Activated T-cell treated with anti-CD3 and anti-CD28 coated beads for 24 hours (primary cell): Measurements from ENCODE around the gene ISL2.

Experiments
- DNase-seq: peaks from one replicate; pipeline ENCODE4 v3.0.0-alpha.2; 2020; ENCODE audit warnings: low read depth

The ISL2 gene

DNA sequence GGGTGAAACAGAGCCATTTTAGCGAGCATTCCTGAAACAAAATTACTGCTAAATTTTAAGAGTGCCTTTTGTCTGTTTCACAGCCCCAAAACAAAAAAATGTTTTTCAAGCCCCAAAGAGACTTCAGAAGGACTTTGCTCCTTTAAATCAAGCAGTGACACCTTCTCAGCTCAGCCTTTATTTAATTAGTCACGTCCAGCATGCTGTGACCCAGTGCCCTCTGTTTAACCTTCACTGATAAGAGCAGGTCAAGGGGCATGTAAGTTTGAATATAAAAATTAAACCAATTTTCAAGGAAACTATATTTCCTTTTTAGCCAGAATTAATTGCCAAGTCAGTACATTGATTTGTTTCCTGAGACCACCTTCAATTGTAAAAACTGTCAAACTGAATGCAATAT, 40.6 kb downstream of the ISL2 start:
- DNase-seq = no peak

DNA sequence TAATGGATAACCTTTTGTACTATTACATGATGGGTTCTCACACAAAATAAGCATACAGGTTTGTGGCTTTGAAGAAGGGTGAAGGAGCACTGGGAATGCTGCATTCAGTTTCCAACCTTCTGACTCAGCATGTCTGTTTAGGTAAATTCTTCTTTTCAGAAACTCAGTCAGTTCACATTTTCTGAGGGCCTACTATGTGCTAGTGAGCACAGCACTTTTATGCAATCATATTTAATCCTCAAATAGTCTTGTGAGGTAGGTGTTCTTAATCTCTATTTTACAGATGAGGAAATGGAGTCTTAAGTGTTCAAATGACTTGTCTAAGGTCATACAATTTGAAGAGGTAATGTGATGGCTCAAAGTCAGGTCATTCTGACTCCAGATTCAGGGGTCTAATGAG, 41.2 kb downstream of the ISL2 start:
- DNase-seq = no peak

DNA sequence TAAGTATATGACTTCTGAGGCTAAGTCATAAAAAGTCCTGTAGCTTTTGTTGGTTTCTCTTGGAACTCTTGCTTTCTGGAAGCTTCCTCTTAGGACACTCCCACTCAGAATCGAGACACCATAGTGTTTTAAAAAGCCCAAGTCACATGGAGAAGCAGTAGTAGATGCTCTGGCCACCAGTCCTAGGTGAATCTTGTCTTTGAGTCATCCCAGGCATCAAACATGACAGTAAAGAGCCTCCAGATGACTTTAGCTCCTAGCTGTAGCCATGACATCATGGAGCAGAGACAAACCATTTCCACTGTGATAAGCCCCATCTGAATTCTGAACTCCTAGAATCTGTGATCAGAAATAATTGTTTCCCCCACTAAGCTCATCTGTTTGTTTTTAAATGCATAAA, 42.1 kb downstream of the ISL2 start:
- DNase-seq = no peak

DNA sequence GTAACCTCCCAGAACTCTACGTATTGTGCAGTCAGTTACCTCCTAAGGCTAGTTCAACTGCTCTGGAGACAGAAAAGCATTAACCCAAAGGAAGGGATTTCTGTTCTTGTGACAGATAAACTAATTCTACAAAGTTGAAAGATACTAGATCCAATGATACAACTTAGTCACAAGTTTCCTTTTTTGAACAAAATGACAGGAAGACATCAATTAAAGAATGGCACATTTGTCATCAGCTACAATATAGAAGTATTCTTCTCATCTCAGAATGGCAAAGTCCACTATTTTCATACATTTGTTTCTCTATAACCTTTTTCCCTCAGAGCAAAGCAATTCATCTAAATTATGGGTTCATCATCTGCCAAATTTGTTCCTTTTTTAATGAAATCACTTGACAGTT, 43.7 kb downstream of the ISL2 start:
- no peak for DNase-seq

DNA sequence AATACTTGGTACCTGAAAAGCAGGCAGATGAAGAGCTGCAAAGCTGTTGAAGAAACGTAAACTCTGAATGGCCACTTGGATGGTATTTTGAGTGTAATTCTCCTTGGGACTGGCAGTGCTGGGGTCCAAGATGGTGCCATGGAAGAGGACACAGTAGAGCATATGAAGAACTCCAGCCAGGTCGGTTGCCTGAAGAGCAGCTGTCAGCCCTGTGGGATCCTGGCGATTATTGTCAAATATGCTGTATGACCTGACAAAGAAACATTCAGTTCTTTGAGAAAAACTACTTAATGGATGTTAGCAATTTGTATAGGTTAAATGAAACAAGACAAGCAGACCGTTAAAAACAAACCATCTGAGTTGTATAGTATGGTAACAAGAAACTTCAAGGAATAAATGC, 44.8 kb downstream of the ISL2 start:
- DNase-seq = no peak

DNA sequence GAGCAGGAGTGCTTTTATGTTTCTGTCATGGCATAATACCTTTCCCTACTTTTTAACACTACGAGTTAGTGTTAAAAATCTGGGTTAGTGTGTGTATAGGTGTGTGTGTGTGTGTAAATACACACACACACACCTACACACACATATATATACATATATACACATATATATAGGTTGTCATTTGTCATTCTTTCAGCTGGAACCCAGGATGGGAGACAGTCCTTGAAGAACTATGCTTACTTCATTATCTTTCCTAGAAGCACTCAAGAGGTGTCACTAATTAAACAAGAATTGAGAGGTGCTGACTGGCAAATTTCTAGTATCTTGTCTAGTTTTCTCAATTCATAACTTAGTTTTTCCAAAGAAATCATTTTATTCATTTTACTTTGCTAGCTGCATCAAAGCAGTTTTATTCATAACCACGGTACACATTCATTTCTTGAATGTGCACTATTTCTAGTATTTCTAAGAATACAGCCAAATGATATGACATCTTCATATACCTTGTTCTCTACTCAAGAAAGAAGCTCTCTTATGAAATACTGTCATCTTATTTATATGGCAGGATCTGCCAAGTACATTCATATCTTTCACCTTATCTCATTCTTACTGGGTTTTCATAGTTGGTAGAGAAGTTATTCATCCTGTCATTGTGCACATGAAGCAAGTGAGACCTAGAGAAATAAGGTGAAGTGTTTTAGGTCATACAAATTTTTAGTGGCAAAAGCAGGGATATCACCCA, 46.6 kb downstream of the ISL2 start:
- DNase-seq = no peak

DNA sequence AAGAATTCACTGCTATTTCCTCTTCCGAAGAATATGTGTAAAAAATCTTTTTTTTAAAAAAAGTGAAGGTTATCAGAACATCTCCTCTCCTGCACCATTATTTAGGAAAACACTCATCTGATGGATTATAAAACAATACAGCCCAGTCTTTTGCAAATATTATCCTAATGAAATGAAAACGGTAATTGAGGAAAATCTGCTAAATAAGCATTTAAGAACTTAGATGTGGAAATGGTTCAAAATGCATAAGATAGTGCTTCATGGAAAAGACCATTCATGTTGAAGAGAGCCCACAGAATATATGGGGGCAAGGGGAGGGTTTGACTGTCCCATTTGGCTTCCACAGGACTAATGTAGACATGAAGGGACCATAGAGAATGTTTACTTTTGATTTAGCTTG, 47.8 kb downstream of the ISL2 start:
- DNase-seq = no peak

DNA sequence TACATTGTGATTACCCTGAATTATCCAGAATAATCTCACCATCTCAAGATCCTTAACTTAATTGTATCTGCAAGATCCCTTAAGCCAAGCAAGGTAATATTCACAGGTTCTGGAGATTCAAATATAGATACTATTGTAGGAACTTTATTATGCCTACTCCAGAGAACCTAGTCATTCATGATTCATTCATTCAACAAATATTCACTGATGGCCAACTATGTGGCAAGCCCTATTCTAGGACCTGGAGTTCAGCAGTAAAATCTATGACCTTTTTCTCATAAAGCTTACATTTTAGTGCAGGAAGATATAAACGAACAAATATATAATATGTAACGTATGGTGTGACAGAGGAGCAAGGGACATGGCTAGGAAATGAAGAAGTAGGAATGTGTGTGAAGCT, 49.6 kb downstream of the ISL2 start:
- no peak for DNase-seq

DNA sequence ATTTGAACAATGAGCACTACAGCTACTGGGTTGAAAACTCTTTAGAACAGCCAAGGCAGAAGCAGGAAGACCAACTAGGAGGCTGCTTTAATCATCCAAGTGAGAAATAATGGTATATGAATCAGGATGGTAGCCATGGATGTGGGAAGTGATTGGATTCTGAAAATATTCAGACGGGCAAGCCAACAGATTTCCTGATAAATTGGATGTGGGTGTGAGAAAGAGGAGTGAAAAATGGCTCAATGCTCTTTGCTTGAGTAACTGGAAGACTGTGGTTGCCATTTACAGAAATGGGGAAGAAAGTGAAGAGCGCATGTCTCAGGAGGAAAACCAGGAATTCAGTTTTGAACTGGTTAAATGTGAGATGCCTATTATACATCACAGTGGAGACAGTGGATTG, 50.4 kb downstream of the ISL2 start:
- no peak for DNase-seq

DNA sequence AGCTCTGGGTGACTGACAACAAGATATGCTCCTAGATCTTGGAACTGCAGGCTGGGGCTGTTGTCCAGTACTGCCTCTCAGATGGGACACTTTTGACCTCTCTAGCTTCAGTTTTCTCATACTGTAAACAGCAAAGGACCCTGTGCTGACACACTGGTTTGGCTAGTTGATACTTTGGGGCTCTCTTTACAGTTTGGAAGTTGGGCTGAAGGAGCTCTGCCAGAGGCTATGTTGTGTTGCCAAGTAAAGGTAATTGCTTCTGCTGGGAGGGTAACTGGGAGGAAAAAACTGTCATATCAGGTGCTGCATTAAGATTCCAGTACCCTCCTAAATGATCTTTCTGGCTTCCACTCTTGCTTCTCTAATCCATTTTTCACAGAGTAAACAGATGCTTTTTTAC, 54.0 kb downstream of the ISL2 start:
- DNase-seq = no peak

DNA sequence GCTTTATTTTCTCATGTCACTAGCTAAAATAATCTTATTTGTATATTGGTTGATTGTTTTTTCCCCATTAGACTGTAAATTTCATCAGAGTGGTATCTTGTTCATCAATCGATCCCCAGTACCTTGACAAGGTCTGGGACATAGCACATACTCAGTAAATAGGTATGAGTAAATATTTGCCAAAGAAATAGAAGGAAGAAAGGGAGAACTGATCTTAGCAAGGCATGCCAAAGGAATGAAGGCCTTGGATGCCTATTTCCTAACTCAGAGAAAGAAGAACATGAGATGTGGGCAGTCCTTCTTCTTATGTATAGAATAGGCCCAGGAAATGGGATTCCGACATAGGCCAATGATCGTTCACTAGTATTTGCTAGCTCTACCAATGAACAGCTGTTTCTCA, 54.7 kb downstream of the ISL2 start:
- no peak for DNase-seq

DNA sequence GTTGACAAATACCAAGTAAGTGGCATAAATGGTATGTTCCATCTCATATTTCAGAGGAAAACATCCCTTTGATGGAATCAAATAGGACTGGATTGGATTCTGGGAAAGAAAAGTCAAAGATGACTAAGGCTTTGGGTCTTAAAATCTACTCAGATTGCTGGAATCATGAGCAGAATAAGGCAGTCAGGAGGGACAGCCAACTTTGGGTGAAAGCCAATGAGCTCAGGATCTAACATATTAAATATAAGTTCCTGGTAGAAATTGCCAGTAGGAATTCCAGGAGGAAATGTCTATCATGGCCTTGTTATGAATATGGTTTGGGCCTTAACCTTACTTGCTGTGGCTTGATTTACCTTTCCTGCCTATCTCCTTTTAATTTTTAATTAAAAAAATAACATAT, 55.3 kb downstream of the ISL2 start:
- no peak for DNase-seq
